ENCODE data around the gene DMRT1. TPM values are rescaled to one million over a fixed set of nuclear protein-coding genes. Genes with fewer than 3 reads are reported as not detected.
"Not testable (repeated sequence)": the region's sequence is repeated elsewhere in the genome, so short reads cannot be mapped to it uniquely, and the experiment has no call there.

Gene DMRT1
- total RNA-seq, 1 donor from 2014 or later = not detected

DNA sequence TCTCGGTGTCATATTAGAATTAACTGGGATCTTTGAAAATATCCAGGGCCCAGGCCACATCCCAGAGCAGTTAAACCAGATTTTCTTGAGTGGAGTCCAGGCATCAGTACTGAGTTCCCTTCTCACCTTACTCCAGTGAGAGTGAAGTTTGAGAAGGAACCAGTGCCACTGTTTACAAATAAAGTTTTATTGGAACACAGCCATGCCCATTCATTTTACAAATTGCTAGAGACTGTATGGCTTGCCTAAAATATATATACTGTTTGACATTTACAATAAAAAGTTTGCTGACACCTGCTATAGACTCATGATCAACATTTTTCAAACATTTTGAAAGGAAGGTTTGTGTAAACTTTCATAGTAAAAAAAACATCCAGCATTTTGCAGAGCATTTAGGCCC lies 71.3 kb downstream of the DMRT1 start:
- no peaks in the 10 kb centered on the region for H3K36me3 Mint-ChIP-seq (ENCODE audit: low read depth)
- no peak overlapping the region for H3K4me3 Mint-ChIP-seq
- DNase-seq (ENCODE audit: low read depth, low spot score) = no peak
- H3K9me3 Mint-ChIP-seq = no peaks in the 10 kb centered on the region
- H3K27me3 Mint-ChIP-seq (ENCODE audit: low read depth) = peaks cover 67% of the 10 kb centered on the region
- no peak overlapping the region for H3K27ac Mint-ChIP-seq (ENCODE audit: unreplicated experiment)
- no peaks in the 10 kb centered on the region for H3K4me1 Mint-ChIP-seq
- TF ChIP-seq, protein P1, sequence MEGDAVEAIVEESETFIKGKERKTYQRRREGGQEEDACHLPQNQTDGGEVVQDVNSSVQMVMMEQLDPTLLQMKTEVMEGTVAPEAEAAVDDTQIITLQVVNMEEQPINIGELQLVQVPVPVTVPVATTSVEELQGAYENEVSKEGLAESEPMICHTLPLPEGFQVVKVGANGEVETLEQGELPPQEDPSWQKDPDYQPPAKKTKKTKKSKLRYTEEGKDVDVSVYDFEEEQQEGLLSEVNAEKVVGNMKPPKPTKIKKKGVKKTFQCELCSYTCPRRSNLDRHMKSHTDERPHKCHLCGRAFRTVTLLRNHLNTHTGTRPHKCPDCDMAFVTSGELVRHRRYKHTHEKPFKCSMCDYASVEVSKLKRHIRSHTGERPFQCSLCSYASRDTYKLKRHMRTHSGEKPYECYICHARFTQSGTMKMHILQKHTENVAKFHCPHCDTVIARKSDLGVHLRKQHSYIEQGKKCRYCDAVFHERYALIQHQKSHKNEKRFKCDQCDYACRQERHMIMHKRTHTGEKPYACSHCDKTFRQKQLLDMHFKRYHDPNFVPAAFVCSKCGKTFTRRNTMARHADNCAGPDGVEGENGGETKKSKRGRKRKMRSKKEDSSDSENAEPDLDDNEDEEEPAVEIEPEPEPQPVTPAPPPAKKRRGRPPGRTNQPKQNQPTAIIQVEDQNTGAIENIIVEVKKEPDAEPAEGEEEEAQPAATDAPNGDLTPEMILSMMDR (conservative IDR thresholded peaks at IDR 0.05) = no peak

DNA sequence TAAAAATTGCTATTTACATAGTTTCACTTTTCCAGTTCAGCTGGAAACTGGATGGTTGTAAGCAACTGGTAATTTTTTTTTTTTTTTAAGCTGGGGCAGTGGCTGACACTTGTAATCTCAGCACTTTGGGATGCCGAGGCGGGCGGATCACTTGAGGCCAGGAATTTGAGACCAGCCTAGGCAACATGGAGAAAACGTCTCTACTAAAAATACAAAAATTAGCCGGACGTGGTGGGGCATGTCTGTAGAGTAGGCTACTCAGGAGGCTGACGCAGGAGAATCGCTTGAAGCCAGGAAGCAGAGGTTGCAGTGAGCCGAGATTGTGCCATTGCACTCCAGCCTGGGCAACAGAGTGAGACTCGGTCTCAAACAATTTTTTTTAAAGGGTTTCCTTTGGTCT lies 72.0 kb downstream of the DMRT1 start:
- peaks cover 60% of the 10 kb centered on the region for H3K27me3 Mint-ChIP-seq (ENCODE audit: low read depth)
- not testable (repeated sequence) for H3K4me3 Mint-ChIP-seq; H3K27ac Mint-ChIP-seq (ENCODE audit: unreplicated experiment); DNase-seq (ENCODE audit: low read depth, low spot score); H3K9me3 Mint-ChIP-seq; H3K4me1 Mint-ChIP-seq; H3K36me3 Mint-ChIP-seq (ENCODE audit: low read depth)

DNA sequence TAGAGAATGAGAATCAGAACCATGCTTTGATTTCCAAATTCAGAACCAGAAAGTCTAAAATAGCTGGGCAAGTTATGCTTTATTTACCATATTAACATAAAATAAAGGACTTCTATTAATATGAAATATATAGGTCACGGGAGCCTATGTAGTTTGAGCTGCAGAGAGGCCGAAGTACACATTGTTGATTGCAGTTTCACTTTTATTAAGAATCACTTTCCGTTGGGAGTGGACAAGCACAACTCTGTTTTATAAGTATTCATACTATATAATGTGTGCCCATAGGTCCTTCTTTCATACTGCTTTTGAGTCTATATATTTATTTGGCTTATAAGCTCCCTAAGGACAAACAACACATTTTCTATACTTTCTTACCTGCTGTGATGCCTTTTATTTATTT lies 76.2 kb downstream of the DMRT1 start:
- Mint-ChIP-seq H3K36me3 (ENCODE audit: low read depth) (no peaks in the 10 kb centered on the region), H3K27ac (ENCODE audit: unreplicated experiment) (no peak overlapping the region), H3K4me1 (no peaks in the 10 kb centered on the region), H3K9me3 (no peaks in the 10 kb centered on the region), H3K27me3 (ENCODE audit: low read depth) (peaks cover 27% of the 10 kb centered on the region), H3K4me3 (no peak overlapping the region)
- DNase-seq (ENCODE audit: low read depth, low spot score) = no peak
- TF ChIP-seq, protein P1 (conservative IDR thresholded peaks at IDR 0.05) = no peak

DNA sequence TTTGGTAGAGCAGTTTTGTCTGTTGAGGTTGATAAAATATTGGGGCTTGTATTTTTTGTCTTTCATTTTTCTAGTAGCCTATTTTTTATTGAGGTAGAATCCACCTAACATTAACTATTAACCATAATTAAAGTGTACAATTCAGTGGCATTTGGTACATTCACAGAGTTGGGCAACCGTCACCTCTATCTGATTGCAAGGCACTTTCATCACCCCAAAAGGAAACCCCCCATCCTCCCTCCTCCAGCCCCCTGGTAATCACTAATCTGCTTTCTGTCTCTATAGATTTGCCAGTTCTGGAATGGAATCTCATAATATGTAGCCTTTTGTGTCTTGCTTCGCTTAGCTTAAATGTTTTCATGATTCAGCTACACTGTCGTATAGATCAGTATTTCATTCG lies 79.4 kb downstream of the DMRT1 start:
- no peak overlapping the region for H3K27ac Mint-ChIP-seq (ENCODE audit: unreplicated experiment)
- TF ChIP-seq, protein P1 (conservative IDR thresholded peaks at IDR 0.05) = no peak
- H3K4me3 Mint-ChIP-seq = no peak overlapping the region
- no peak for DNase-seq (ENCODE audit: low read depth, low spot score)
- H3K36me3 Mint-ChIP-seq (ENCODE audit: low read depth) = no peaks in the 10 kb centered on the region
- no peaks in the 10 kb centered on the region for H3K4me1 Mint-ChIP-seq
- no peaks in the 10 kb centered on the region for H3K9me3 Mint-ChIP-seq
- peaks cover 22% of the 10 kb centered on the region for H3K27me3 Mint-ChIP-seq (ENCODE audit: low read depth)

DNA sequence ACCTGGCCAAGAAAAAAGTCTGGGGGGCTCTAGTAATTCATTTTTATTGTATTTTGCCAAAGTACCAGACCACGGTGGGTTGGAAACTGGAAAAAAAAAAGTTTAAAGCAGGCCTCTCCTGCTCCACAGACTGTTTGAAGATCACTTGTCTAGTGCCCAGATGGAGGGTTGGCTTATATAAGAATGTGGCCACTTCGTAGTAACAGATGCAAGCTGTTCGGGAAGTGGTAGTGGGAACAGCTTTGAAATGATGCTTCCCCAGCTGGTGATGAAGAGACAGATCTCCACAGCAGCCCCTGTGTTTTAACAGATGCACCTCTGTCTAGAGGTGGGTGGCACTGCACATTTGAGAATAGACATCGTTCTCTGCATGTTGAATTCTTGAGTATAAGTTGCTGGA lies 80.7 kb downstream of the DMRT1 start:
- TF ChIP-seq, protein P1 (conservative IDR thresholded peaks at IDR 0.05) = no peak
- no peak overlapping the region for H3K27ac Mint-ChIP-seq (ENCODE audit: unreplicated experiment)

DNA sequence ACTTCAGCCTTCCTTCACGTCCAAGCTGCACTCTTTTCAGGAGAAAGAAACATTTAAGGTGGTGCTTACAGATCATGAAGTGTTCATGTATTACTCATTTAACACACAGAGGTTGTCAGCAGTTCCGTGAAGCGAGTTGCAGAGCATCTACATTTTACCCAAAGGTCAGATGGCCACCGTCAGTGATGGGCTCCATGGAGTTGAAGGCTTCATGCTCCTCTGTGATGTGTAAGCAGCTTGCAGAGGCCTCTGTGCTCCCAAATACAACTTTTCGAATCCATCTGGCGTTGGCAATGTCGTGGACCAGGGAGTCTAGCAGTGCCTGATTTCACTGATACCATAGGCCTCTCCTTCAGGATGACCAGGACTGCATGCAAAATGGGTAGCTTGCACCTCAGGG lies 81.2 kb downstream of the DMRT1 start:
- Mint-ChIP-seq H3K27me3 (ENCODE audit: low read depth) (peaks cover 18% of the 10 kb centered on the region), H3K9me3 (no peaks in the 10 kb centered on the region), H3K27ac (ENCODE audit: unreplicated experiment) (no peak overlapping the region), H3K36me3 (ENCODE audit: low read depth) (no peaks in the 10 kb centered on the region), H3K4me3 (no peak overlapping the region), H3K4me1 (no peaks in the 10 kb centered on the region)
- DNase-seq (ENCODE audit: low read depth, low spot score) = no peak
- TF ChIP-seq, protein P1 (conservative IDR thresholded peaks at IDR 0.05) = no peak

More for the DNA sequence above, 80.7 kb downstream of the DMRT1 start:
- Mint-ChIP-seq H3K4me1 (no peaks in the 10 kb centered on the region), H3K27me3 (ENCODE audit: low read depth) (peaks cover 18% of the 10 kb centered on the region), H3K36me3 (ENCODE audit: low read depth) (no peaks in the 10 kb centered on the region), H3K9me3 (no peaks in the 10 kb centered on the region), H3K4me3 (no peak overlapping the region)
- DNase-seq (ENCODE audit: low read depth, low spot score) = no peak
